SK-N-SH treated with all-trans-retinoic acid at 6 μM for 48 hours (cell line): ENCODE data around the gene SPNS3.

ENCODE experiments used
- ARNTL ChIP-seq: fragments of 450-650 bp; formaldehyde crosslinking; IDR thresholded peaks from 2 replicates; pipeline ENCODE4 v1.5.0; 2020; ENCODE audit warnings: low read depth, mild to moderate bottlenecking, moderate library complexity, borderline replicate concordance
- BACH2 ChIP-seq: fragments of 250-450 bp; sonication (Bioruptor Pico); IDR thresholded peaks from 2 replicates; pipeline ENCODE4 v1.9.0; 2021; ENCODE audit warnings: mild to moderate bottlenecking, borderline replicate concordance
- GLIS3 ChIP-seq: fragments of 250-450 bp; sonication (Bioruptor Pico); IDR thresholded peaks from 2 replicates; pipeline ENCODE4 v1.5.0; 2020; ENCODE audit warnings: mild to moderate bottlenecking, moderate library complexity
- RARB ChIP-seq: fragments of 250-450 bp; sonication (Bioruptor Pico); IDR thresholded peaks from 2 replicates; pipeline ENCODE4 v1.8.0; 2021; ENCODE audit warnings: mild to moderate bottlenecking, moderate library complexity
- TCF4 ChIP-seq: fragments of 250-450 bp; sonication (Bioruptor Pico); IDR thresholded peaks from 2 replicates; pipeline ENCODE4 v1.8.0; 2021; ENCODE audit warnings: mild to moderate bottlenecking, moderate library complexity, borderline replicate concordance
- ZC3H10 ChIP-seq: fragments of 250-450 bp; sonication (Bioruptor Pico); IDR thresholded peaks from 2 replicates; pipeline ENCODE4 v1.5.1; 2021; ENCODE audit warnings: mild to moderate bottlenecking, moderate library complexity
- ZFP3 ChIP-seq: fragments of 250-450 bp; sonication (Bioruptor Pico); IDR thresholded peaks from 2 replicates; pipeline ENCODE4 v1.5.0; 2020; ENCODE audit warnings: mild to moderate bottlenecking, moderate library complexity
- ZFP30 ChIP-seq: fragments of 450-650 bp; formaldehyde crosslinking; IDR thresholded peaks from 2 replicates; pipeline ENCODE4 v1.5.0; 2022; ENCODE audit warnings: mild to moderate bottlenecking, moderate library complexity
- ZNF565 ChIP-seq: fragments of 450-650 bp; formaldehyde crosslinking; conservative IDR thresholded peaks from 2 replicates; pipeline ENCODE4 v1.5.0; 2020; ENCODE audit warnings: low read depth, mild to moderate bottlenecking, moderate library complexity
- ZNF8 ChIP-seq: fragments of 450-650 bp; formaldehyde crosslinking; IDR thresholded peaks from 2 replicates; pipeline ENCODE4 v1.5.0; 2020; ENCODE audit warnings: mild to moderate bottlenecking, moderate library complexity
- TF ChIP-seq, protein P1 (sequence below): fragments of 250-450 bp; sonication (Bioruptor Pico); IDR thresholded peaks from 2 replicates; pipeline ENCODE4 v1.5.1; 2021; ENCODE audit warnings: mild to moderate bottlenecking, moderate library complexity
- TF ChIP-seq, protein P2 (sequence below): fragments of 250-450 bp; sonication (Bioruptor Pico); IDR thresholded peaks from 2 replicates; pipeline ENCODE4 v1.8.0; 2020; ENCODE audit warnings: mild to moderate bottlenecking, moderate library complexity, borderline replicate concordance
- TF ChIP-seq, protein P3 (sequence below): fragments of 250-450 bp; sonication (Bioruptor Pico); IDR thresholded peaks from 2 replicates; pipeline ENCODE4 v1.8.0; 2021; ENCODE audit warnings: low read depth, mild to moderate bottlenecking, moderate library complexity, borderline replicate concordance

DNA sequence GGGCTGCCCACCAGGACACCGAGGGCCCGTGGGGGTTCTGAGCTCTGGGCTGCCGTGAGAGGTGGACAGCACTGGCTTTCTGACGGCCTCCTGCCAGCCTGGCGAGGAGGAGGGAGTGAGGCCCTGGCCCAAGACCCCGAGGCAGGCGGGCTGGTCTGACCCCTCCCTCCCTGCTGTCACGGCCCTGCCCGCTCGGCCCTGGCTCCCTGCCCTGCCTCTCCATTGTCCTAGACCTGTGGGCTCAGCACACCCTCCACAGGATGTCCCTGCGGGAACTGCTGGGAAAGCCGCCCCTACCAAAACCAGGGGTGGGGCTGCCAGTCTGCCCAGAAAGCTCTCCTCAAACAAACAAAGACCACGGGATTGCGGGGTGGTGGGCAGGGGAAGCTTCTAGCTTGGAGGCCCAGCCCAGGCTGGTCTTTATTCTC lies 85.6 kb downstream of the SPNS3 start:
- TF ChIP-seq, protein P1, sequence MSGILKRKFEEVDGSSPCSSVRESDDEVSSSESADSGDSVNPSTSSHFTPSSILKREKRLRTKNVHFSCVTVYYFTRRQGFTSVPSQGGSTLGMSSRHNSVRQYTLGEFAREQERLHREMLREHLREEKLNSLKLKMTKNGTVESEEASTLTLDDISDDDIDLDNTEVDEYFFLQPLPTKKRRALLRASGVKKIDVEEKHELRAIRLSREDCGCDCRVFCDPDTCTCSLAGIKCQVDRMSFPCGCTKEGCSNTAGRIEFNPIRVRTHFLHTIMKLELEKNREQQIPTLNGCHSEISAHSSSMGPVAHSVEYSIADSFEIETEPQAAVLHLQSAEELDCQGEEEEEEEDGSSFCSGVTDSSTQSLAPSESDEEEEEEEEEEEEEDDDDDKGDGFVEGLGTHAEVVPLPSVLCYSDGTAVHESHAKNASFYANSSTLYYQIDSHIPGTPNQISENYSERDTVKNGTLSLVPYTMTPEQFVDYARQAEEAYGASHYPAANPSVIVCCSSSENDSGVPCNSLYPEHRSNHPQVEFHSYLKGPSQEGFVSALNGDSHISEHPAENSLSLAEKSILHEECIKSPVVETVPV (CRISPR knock-in tag), result no peak
- TF ChIP-seq ZFP3 (CRISPR knock-in tag) (no peak), ARNTL (no peak), ZC3H10 (CRISPR knock-in tag) (no peak), BACH2 (no peak), RARB (CRISPR knock-in tag) (no peak), TCF4 (CRISPR knock-in tag) (no peak), ZNF8 (no peak), GLIS3 (CRISPR knock-in tag) (no peak), ZNF565 (CRISPR knock-in tag) (no peak), ZFP30 (CRISPR knock-in tag) (no peak)
- TF ChIP-seq, protein P2, sequence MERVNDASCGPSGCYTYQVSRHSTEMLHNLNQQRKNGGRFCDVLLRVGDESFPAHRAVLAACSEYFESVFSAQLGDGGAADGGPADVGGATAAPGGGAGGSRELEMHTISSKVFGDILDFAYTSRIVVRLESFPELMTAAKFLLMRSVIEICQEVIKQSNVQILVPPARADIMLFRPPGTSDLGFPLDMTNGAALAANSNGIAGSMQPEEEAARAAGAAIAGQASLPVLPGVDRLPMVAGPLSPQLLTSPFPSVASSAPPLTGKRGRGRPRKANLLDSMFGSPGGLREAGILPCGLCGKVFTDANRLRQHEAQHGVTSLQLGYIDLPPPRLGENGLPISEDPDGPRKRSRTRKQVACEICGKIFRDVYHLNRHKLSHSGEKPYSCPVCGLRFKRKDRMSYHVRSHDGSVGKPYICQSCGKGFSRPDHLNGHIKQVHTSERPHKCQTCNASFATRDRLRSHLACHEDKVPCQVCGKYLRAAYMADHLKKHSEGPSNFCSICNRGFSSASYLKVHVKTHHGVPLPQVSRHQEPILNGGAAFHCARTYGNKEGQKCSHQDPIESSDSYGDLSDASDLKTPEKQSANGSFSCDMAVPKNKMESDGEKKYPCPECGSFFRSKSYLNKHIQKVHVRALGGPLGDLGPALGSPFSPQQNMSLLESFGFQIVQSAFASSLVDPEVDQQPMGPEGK (CRISPR knock-in tag), result no peak
- TF ChIP-seq, protein P3, sequence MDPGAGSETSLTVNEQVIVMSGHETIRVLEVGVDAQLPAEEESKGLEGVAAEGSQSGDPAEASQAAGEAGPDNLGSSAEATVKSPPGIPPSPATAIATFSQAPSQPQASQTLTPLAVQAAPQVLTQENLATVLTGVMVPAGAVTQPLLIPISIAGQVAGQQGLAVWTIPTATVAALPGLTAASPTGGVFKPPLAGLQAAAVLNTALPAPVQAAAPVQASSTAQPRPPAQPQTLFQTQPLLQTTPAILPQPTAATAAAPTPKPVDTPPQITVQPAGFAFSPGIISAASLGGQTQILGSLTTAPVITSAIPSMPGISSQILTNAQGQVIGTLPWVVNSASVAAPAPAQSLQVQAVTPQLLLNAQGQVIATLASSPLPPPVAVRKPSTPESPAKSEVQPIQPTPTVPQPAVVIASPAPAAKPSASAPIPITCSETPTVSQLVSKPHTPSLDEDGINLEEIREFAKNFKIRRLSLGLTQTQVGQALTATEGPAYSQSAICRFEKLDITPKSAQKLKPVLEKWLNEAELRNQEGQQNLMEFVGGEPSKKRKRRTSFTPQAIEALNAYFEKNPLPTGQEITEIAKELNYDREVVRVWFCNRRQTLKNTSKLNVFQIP (CRISPR knock-in tag), result no peak
